Endodermal cell (in vitro differentiated cells): Measurements from ENCODE around the gene DPP10. TPM values are rescaled to one million over a fixed set of nuclear protein-coding genes. Genes with fewer than 3 reads are reported as not detected.
"Not testable (repeated sequence)": the region's sequence is repeated elsewhere in the genome, so short reads cannot be mapped to it uniquely, and the experiment has no call there.

Source experiments
- DNase-seq: peaks from one replicate; pipeline ENCODE4 v3.0.0-alpha.2; 2017
- H3K27ac ChIP-seq: 2 replicates; pipeline ENCODE4 v1.5.1; 2013; ENCODE audit warnings: mild to moderate bottlenecking, low read depth, low read length, moderate library complexity
- H3K27me3 ChIP-seq: 2 replicates; pipeline ENCODE4 v1.6.1; 2013; ENCODE audit warnings: mild to moderate bottlenecking, low read length, moderate library complexity; ENCODE audit not compliant: insufficient read depth, control insufficient read depth, poor library complexity, severe bottlenecking
- H3K36me3 ChIP-seq: 2 replicates; pipeline ENCODE4 v1.7.0; 2013; ENCODE audit warnings: mild to moderate bottlenecking, low read length, moderate library complexity; ENCODE audit not compliant: control insufficient read depth, insufficient read depth
- H3K4me1 ChIP-seq: one replicate; pipeline ENCODE4 v1.7.0; 2013; ENCODE audit warnings: low read length; ENCODE audit not compliant: control insufficient read depth, insufficient read depth
- H3K4me3 ChIP-seq: 2 replicates; pipeline ENCODE4 v1.5.1; 2013; ENCODE audit warnings: mild to moderate bottlenecking, low read length, moderate library complexity
- H3K9ac ChIP-seq: 2 replicates; pipeline ENCODE4 v1.6.1; 2013; ENCODE audit warnings: mild to moderate bottlenecking, low read length, moderate library complexity; ENCODE audit not compliant: poor library complexity, severe bottlenecking; ENCODE audit errors: extremely low read depth
- H3K9me3 ChIP-seq: 2 replicates; pipeline ENCODE4 v1.6.1; 2013; ENCODE audit warnings: mild to moderate bottlenecking, low read length, moderate library complexity; ENCODE audit not compliant: control insufficient read depth
- H3K27ac Mint-ChIP-seq: 2 replicates; pipeline ENCODE4 v1.8.0; 2020; ENCODE audit warnings: mixed read lengths
- H3K27me3 Mint-ChIP-seq: 2 replicates; pipeline ENCODE4 v1.8.0; 2021; ENCODE audit warnings: mild to moderate bottlenecking, mixed read lengths; ENCODE audit not compliant: insufficient read depth
- H3K36me3 Mint-ChIP-seq: 2 replicates; pipeline ENCODE4 v1.8.0; 2020; ENCODE audit warnings: low read depth, mixed read lengths
- H3K4me1 Mint-ChIP-seq: 2 replicates; pipeline ENCODE4 v1.8.0; 2020; ENCODE audit warnings: mixed read lengths
- H3K4me3 Mint-ChIP-seq: 2 replicates; pipeline ENCODE4 v1.8.0; 2020; ENCODE audit warnings: mild to moderate bottlenecking, moderate library complexity, mixed read lengths
- H3K9me3 Mint-ChIP-seq: 2 replicates; pipeline ENCODE4 v1.8.0; 2020; ENCODE audit warnings: mild to moderate bottlenecking, mixed read lengths
- WGBS, 2 experiments: methylation state at CpG; one replicate each; pipeline versions ENCODE4 v1.1.5 to v1.1.7; 2013; ENCODE audit warnings: missing lambda C conversion rate in 2 of 2, mixed read lengths in 1 of 2; ENCODE audit not compliant: insufficient coverage in 1 of 2, insufficient read length in 1 of 2; 5-methylcytosine and 5-hydroxymethylcytosine counted together
- total RNA-seq, 2 donors: library from RNA; stranded (reverse); fragmentation: NEBNext Ultra II Directional in 1 of 2; extraction: Animal tissue kit (Norgen Biotek cat#: 25700) in 1 of 2; gene quantifications; 2 replicates in 1 of 2; 3 replicates in 1 of 2; pipeline ENCODE4 v1.2.1, GENCODE V29; 2021
- TF ChIP-seq, protein P1 (sequence below): fragments of 200-600 bp; sonication (generic); conservative IDR thresholded peaks from 2 replicates; pipeline ENCODE4 v1.5.0; 2021; ENCODE audit warnings: antibody characterized with exemption, mild to moderate bottlenecking

DPP10 gene
- total RNA-seq, 2 donors from 2014 or later, result 8.2 to 19.2 TPM

DNA sequence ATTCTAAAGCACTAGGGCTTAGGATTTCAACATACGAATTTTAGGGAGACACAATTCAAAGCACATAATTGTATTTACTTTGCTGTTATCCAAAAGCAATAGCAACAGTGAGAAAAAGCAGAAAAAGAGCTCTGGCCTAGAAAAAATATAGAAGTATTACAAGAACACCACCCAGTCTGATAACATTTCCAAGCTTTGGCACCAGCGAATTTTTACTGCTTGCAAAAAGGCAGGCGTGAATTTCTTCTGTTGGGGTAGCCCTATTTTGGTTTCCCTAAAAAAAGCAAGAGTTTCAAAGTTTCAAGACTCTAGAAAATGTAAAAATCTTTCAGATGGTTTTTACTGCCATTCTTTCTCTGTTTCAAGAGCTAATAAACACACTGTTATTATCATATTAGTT, 292.7 kb downstream of the DPP10 start:
- Histone ChIP-seq H3K27me3 (no peaks in the 10 kb centered on the region), H3K4me1 (no peaks in the 10 kb centered on the region), H3K4me3 (no peak overlapping the region), H3K36me3 (no peaks in the 10 kb centered on the region), H3K27ac (no peak overlapping the region), H3K9ac (no peak overlapping the region), H3K9me3 (no peaks in the 10 kb centered on the region)
- TF ChIP-seq, protein P1, sequence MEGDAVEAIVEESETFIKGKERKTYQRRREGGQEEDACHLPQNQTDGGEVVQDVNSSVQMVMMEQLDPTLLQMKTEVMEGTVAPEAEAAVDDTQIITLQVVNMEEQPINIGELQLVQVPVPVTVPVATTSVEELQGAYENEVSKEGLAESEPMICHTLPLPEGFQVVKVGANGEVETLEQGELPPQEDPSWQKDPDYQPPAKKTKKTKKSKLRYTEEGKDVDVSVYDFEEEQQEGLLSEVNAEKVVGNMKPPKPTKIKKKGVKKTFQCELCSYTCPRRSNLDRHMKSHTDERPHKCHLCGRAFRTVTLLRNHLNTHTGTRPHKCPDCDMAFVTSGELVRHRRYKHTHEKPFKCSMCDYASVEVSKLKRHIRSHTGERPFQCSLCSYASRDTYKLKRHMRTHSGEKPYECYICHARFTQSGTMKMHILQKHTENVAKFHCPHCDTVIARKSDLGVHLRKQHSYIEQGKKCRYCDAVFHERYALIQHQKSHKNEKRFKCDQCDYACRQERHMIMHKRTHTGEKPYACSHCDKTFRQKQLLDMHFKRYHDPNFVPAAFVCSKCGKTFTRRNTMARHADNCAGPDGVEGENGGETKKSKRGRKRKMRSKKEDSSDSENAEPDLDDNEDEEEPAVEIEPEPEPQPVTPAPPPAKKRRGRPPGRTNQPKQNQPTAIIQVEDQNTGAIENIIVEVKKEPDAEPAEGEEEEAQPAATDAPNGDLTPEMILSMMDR, result no peak
- Mint-ChIP-seq H3K36me3 (no peaks in the 10 kb centered on the region), H3K27me3 (no peaks in the 10 kb centered on the region), H3K27ac (no peak overlapping the region), H3K9me3 (no peaks in the 10 kb centered on the region), H3K4me1 (peaks cover 2% of the 10 kb centered on the region), H3K4me3 (no peak overlapping the region)
- 91 to 94% methylated on average over 3 of the region's 3 CpGs for WGBS, 2 experiments
- DNase-seq, result no peak

DNA sequence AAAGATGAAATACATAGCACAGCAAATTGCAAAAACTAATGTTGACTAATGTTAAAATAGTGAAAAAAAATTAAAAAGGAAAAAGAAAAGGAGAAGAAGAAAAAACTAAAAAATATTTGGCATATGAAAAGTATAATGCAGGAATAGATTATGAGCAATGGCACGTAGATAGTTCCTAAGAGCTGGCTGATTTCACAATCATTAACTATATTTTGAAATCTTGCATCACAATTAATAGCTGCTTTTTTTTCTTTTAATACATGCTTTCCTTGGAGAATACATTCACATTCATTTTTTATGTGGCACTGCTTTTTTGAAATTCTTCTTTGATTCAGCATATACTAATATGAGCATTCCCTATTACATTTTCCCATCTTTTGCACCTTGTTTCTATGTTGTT, 299.8 kb downstream of the DPP10 start:
- H3K27me3 ChIP-seq, result no peaks in the 10 kb centered on the region
- Mint-ChIP-seq H3K9me3 (no peaks in the 10 kb centered on the region), H3K36me3 (no peaks in the 10 kb centered on the region), H3K4me3 (no peak overlapping the region), H3K27ac (no peak overlapping the region), H3K4me1 (no peaks in the 10 kb centered on the region), H3K27me3 (no peaks in the 10 kb centered on the region)
- no peak overlapping the region for H3K27ac ChIP-seq
- TF ChIP-seq, protein P1, result no peak
- WGBS, 2 experiments, result 78 to 100% methylated on average over 1 of the region's 1 CpG
- H3K36me3 ChIP-seq, result no peaks in the 10 kb centered on the region
- no peaks in the 10 kb centered on the region for H3K9me3 ChIP-seq
- H3K9ac ChIP-seq, result no peak overlapping the region
- H3K4me1 ChIP-seq, result no peaks in the 10 kb centered on the region
- H3K4me3 ChIP-seq, result no peak overlapping the region
- DNase-seq, result no peak

- Histone ChIP-seq H3K27ac (no peak overlapping the region), H3K9ac (no peak overlapping the region), H3K36me3 (no peaks in the 10 kb centered on the region), H3K27me3 (no peaks in the 10 kb centered on the region), H3K9me3 (no peaks in the 10 kb centered on the region), H3K4me3 (no peak overlapping the region), H3K4me1 (no peaks in the 10 kb centered on the region)
- 40 to 86% methylated on average over 1 to 2 of the region's 2 CpGs for WGBS, 2 experiments
- DNase-seq, result no peak
- TF ChIP-seq, protein P1, result no peak
- Mint-ChIP-seq H3K4me3 (no peak overlapping the region), H3K27ac (no peak overlapping the region), H3K27me3 (no peaks in the 10 kb centered on the region), H3K9me3 (peaks cover 1% of the 10 kb centered on the region), H3K4me1 (no peaks in the 10 kb centered on the region), H3K36me3 (no peaks in the 10 kb centered on the region)
Observed at GRCh38 chr2:114745700-114746099, 303.3 kb downstream of the DPP10 start.

- WGBS, 2 experiments, result 86 to 90% methylated on average over 2 of the region's 5 CpGs
- not testable (repeated sequence) for H3K9me3 Mint-ChIP-seq, H3K27ac ChIP-seq, H3K4me3 Mint-ChIP-seq, H3K36me3 Mint-ChIP-seq, H3K4me3 ChIP-seq, H3K27me3 Mint-ChIP-seq, H3K9me3 ChIP-seq, H3K27ac Mint-ChIP-seq, H3K27me3 ChIP-seq, H3K4me1 ChIP-seq, H3K36me3 ChIP-seq, H3K4me1 Mint-ChIP-seq, H3K9ac ChIP-seq, DNase-seq
Observed at GRCh38 chr2:114748175-114748574, 305.7 kb downstream of the DPP10 start.
